Transverse colon (tissue), 4 donors: Measurements from ENCODE around the gene PAPOLB. TPM values are rescaled to one million over a fixed set of nuclear protein-coding genes. Genes with fewer than 3 reads are reported as not detected.

Experiments used
- DNase-seq: peaks from one replicate; pipeline ENCODE4 v3.0.0-alpha.2; 2019
- H3K27ac ChIP-seq, 4 donors: fragments of 200-600 bp; sonication (generic); 2 replicates each; pipeline ENCODE4 v1.5.1; 2016 to 2018; ENCODE audit warnings: inconsistent platforms in 4 of 4
- H3K27me3 ChIP-seq: fragments of 200-600 bp; sonication (generic); 2 replicates; pipeline ENCODE4 v1.5.1; 2017; ENCODE audit warnings: inconsistent platforms
- H3K36me3 ChIP-seq, 4 donors: fragments of 200-600 bp; sonication (generic); 2 replicates each; pipeline ENCODE4 v1.5.1; 2017 to 2019; ENCODE audit warnings: inconsistent platforms in 4 of 4
- H3K4me1 ChIP-seq, 4 donors: fragments of 200-600 bp; sonication (generic); 2 replicates each; pipeline ENCODE4 v1.5.1; 2017 to 2020; ENCODE audit warnings: inconsistent platforms in 4 of 4
- H3K4me3 ChIP-seq, 4 donors: fragments of 200-600 bp; sonication (generic); 1 replicate in 1 of 4; 2 replicates in 3 of 4; pipeline versions ENCODE4 v1.5.1 to v1.6.1; 2017 to 2019; ENCODE audit warnings: inconsistent platforms in 4 of 4
- H3K9me3 ChIP-seq, 2 donors: fragments of 200-600 bp; sonication (generic); 2 replicates each; pipeline ENCODE4 v1.5.1; 2017 to 2019; ENCODE audit warnings: inconsistent platforms in 2 of 2
- CTCF ChIP-seq, 5 experiments: fragments of 200-600 bp in 3 of 5; fragments of 450-650 bp in 2 of 5; sonication (generic) in 3 of 5; IDR thresholded peaks; 1 replicate in 2 of 5; 2 replicates in 3 of 5; pipeline ENCODE4 v1.5.1; 2016 to 2017; ENCODE audit warnings: antibody characterized with exemption in 5 of 5, inconsistent platforms in 3 of 5, mild to moderate bottlenecking in 2 of 5, moderate library complexity in 1 of 5
- EP300 ChIP-seq: sonication (generic); formaldehyde crosslinking; IDR thresholded peaks from one replicate; pipeline ENCODE4 v1.6.1; 2017; ENCODE audit warnings: antibody characterized with exemption, low read depth
- POLR2A ChIP-seq: fragments of 450-650 bp; IDR thresholded peaks from one replicate; pipeline ENCODE4 v1.6.1; 2016; ENCODE audit warnings: antibody characterized with exemption, mild to moderate bottlenecking, moderate library complexity
- POLR2AphosphoS5 ChIP-seq, 3 donors: sonication (generic); formaldehyde crosslinking; IDR thresholded peaks; one replicate each; pipeline ENCODE4 v1.6.1; 2016; ENCODE audit warnings: antibody characterized with exemption in 3 of 3
- WGBS, 2 donors: methylation state at CpG; one replicate each; pipeline ENCODE4 v1.1.5; 2018; ENCODE audit warnings: low coverage in 1 of 2; 5-methylcytosine and 5-hydroxymethylcytosine counted together
- in situ Hi-C, 4 donors: fragments of 200-750 bp; cut with MboI; loops; one replicate each; pipeline versions ENCODE4 v1.15.0 to v1.15.1; 2017; ENCODE audit warnings: low sequenced_read_pairs in 3 of 4, low pct_ligation_motif_present in 1 of 4, low pct_unique_long_range_greater_than_20kb in 1 of 4
- intact Hi-C: fragments of 100-400 bp; cut with DNase I; formaldehyde crosslinking; loops from one replicate; pipeline ENCODE4 v1.15.1; 2023; ENCODE audit warnings: low total_unique reads
- total RNA-seq, 4 donors: library from RNA; depleted of rRNA; stranded (reverse); fragments of >200 nt; gene quantifications; one replicate each; pipeline ENCODE4 v1.1.0, GENCODE V29; 2016

PAPOLB gene
- total RNA-seq, 4 donors from 2014 or later = 0.16 to 0.60 TPM; not detected in 2

- Histone ChIP-seq H3K4me1 (no peaks in the 10 kb centered on the region), H3K9me3 (no peaks in the 10 kb centered on the region), H3K27ac (no peak overlapping the region), H3K27me3 (no peaks in the 10 kb centered on the region), H3K4me3 (no peak overlapping the region), H3K36me3 (no peaks in the 10 kb centered on the region)
- DNase-seq = no peak
- 40% methylated on average over 1 of the region's 1 CpG; no CpG with 5 or more reads in 1 of the 2 donors for WGBS, 2 donors
- in situ Hi-C loops (no loop called here), intact Hi-C loops (loop anchor here (5.0 kb wide), 1 partner anchor 67 kb away; no protein-coding TSS in a partner anchor)
- no peak for TF ChIP-seq CTCF (IDR thresholded peaks at IDR 0.05)
- no peak for TF ChIP-seq EP300
- no peak for TF ChIP-seq POLR2A
- no peak for TF ChIP-seq POLR2AphosphoS5 (IDR thresholded peaks at IDR 0.05)
Measured at GRCh38 chr7:4889682-4890081, 27.9 kb upstream of the PAPOLB start.

- H3K27ac ChIP-seq = no peak overlapping the region
- no peak overlapping the region for H3K4me3 ChIP-seq
- peaks cover 12% of the 10 kb centered on the region for H3K27me3 ChIP-seq
- in situ Hi-C loops (no loop called here), intact Hi-C loops (loop anchor here (5.0 kb wide), 1 partner anchor 66 kb away; no protein-coding TSS in a partner anchor)
- 57% methylated on average over 3 of the region's 3 CpGs; no CpG with 5 or more reads in 1 of the 2 donors for WGBS, 2 donors
- DNase-seq = no peak
- H3K4me1 ChIP-seq = peaks cover 0 to 5% (median under 1%) of the 10 kb centered on the region in 4 donors
- no peaks in the 10 kb centered on the region for H3K36me3 ChIP-seq
- TF ChIP-seq EP300 (no peak), POLR2A (no peak), POLR2AphosphoS5 (IDR thresholded peaks at IDR 0.05) (no peak), CTCF (IDR thresholded peaks at IDR 0.05) (no peak)
- H3K9me3 ChIP-seq = no peaks in the 10 kb centered on the region
Measured at GRCh38 chr7:4888161-4888560, 26.3 kb upstream of the PAPOLB start.

GRCh38 chr7:4886671-4887070, 24.8 kb upstream of the PAPOLB start:
- H3K9me3 ChIP-seq = no peaks in the 10 kb centered on the region
- H3K27ac ChIP-seq = no peak overlapping the region
- H3K4me3 ChIP-seq = no peak overlapping the region
- no peaks in the 10 kb centered on the region for H3K36me3 ChIP-seq
- DNase-seq = no peak
- peaks cover 0 to 14% (median 6%) of the 10 kb centered on the region in 4 donors for H3K4me1 ChIP-seq
- H3K27me3 ChIP-seq = peaks cover 26% of the 10 kb centered on the region
- in situ Hi-C loops (no loop called here), intact Hi-C loops (loop anchor here (5.0 kb wide), 1 partner anchor 64 kb away; no protein-coding TSS in a partner anchor)
- 47% methylated on average over 1 of the region's 1 CpG; no CpG with 5 or more reads in 1 of the 2 donors for WGBS, 2 donors
- TF ChIP-seq POLR2A (no peak), EP300 (no peak), CTCF (IDR thresholded peaks at IDR 0.05) (no peak), POLR2AphosphoS5 (IDR thresholded peaks at IDR 0.05) (no peak)

- TF ChIP-seq POLR2AphosphoS5 (IDR thresholded peaks at IDR 0.05) = no peak
- TF ChIP-seq CTCF (IDR thresholded peaks at IDR 0.05) = no peak
- TF ChIP-seq POLR2A = no peak
- no peak for TF ChIP-seq EP300
- no peak overlapping the region for H3K27ac ChIP-seq
- no peak for DNase-seq
- no peak overlapping the region for H3K4me3 ChIP-seq
- no peaks in the 10 kb centered on the region for H3K36me3 ChIP-seq
- peaks cover 26% of the 10 kb centered on the region for H3K27me3 ChIP-seq
- WGBS, 2 donors = 87 to 89% methylated on average over 5 to 7 of the region's 7 CpGs
- H3K4me1 ChIP-seq = peaks cover 0 to 14% (median 6%) of the 10 kb centered on the region in 4 donors
- intact Hi-C loops (loop anchor here (5.0 kb wide), 1 partner anchor 63 kb away; no protein-coding TSS in a partner anchor), in situ Hi-C loops (no loop called here)
- H3K9me3 ChIP-seq = no peaks in the 10 kb centered on the region
Measured at GRCh38 chr7:4885317-4885807, 23.5 kb upstream of the PAPOLB start.
